Upper lobe of right lung (tissue), 1 donor: ENCODE measurements around the gene NDRG4. TPM values are rescaled to one million over a fixed set of nuclear protein-coding genes. Genes with fewer than 3 reads are reported as not detected.

Source experiments
- ATAC-seq: fragments of 200-7000 bp; cut with Tn5 transposase; one replicate; pipeline ENCODE4 v1.9.1; 2020; ENCODE audit warnings: mild to moderate bottlenecking, moderate library complexity
- DNase-seq: peaks from one replicate; pipeline ENCODE4 v3.0.0-alpha.2; 2020
- H3K27ac ChIP-seq: fragments of 200-600 bp; one replicate; pipeline ENCODE4 v1.8.0; 2022
- H3K27me3 ChIP-seq: fragments of 200-600 bp; one replicate; pipeline ENCODE4 v1.8.0; 2022; ENCODE audit warnings: mild to moderate bottlenecking
- H3K36me3 ChIP-seq: fragments of 200-600 bp; one replicate; pipeline ENCODE4 v1.8.0; 2022
- H3K4me1 ChIP-seq: fragments of 200-600 bp; one replicate; pipeline ENCODE4 v1.8.0; 2022
- H3K4me3 ChIP-seq: fragments of 200-600 bp; one replicate; pipeline ENCODE4 v1.8.0; 2022; ENCODE audit warnings: mild to moderate bottlenecking
- H3K9me3 ChIP-seq: fragments of 200-600 bp; one replicate; pipeline ENCODE4 v1.8.0; 2022
- CTCF ChIP-seq: fragments of 200-600 bp; IDR thresholded peaks from one replicate; pipeline ENCODE4 v1.8.0; 2022; ENCODE audit warnings: antibody characterized with exemption
- intact Hi-C: fragments of 100-400 bp; cut with DNase I; formaldehyde crosslinking; loops from one replicate; pipeline ENCODE4 v1.11.0; 2022
- total RNA-seq: library from RNA; stranded (reverse); fragmentation: NEBNext Ultra II Directional; extraction: Animal tissue kit (Norgen Biotek cat#: 25700); gene quantifications from one replicate; pipeline ENCODE4 v1.2.1, GENCODE V29; 2021
- donor health status: DM: no; HTN: yes; CAD: no; lungs with severe emphysema.

NDRG4 gene
- total RNA-seq, 1 donor from 2014 or later: 48.1 TPM

- DNase-seq: peak; percentile 95
- no peaks in the 10 kb centered on the region for H3K27me3 ChIP-seq
- H3K4me1 ChIP-seq: peaks cover 16% of the 10 kb centered on the region
- H3K27ac ChIP-seq: peak within 1 kb of the TSS; percentile 82
- H3K4me3 ChIP-seq: peak within 1 kb of the TSS; percentile 96
- TF ChIP-seq CTCF: peak; percentile 14
- H3K36me3 ChIP-seq: peaks cover 34% of the 10 kb centered on the region
- intact Hi-C loops: no loop called here
- peak; percentile 95 for ATAC-seq
- H3K9me3 ChIP-seq: no peaks in the 10 kb centered on the region
These were observed 15.4 kb downstream of the NDRG4 start, which contains the start of gene SETD6 for GRCh38 chr16:58515125-58515870. Gene SETD6, plus strand, starts transcription at chr16:58515517. Its CDS starts 21 bp downstream, at chr16:58515538.

DNA sequence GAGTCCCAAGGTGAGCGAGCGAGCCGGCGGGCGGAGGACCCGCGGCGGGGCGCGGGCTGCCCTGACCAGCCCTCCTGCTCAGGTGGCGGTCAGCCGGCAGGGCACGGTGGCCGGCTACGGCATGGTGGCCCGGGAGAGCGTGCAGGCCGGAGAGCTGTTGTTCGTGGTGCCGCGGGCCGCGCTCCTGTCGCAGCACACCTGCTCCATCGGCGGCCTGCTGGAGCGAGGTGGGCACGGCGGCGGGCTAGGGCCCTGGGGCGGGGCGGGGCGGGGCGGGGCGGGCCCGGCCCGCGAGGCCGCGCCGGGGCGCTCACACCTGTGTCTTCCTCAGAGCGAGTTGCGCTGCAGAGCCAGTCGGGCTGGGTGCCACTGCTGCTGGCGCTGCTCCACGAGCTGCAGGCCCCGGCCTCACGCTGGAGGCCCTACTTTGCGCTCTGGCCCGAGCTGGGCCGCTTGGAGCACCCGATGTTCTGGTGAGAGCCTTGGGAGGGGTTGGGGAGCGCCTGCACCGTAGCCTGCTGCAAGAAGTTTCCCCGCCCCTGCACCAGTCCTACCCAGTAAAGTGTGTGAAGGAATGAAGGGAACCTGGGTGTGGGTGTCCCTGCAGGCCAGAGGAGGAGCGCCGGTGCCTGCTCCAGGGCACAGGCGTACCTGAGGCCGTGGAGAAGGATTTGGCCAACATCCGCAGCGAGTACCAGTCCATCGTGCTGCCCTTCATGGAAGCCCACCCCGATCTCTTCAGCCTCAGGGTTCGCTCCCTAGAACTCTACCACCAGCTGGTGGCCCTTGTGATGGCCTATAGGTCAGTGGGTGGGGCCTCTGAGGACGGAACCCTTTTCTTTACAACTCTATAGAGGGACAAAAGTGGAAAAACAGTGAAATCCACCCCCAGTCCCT lies 16.2 kb downstream of the NDRG4 start:
- H3K36me3 ChIP-seq: peaks cover 42% of the 10 kb centered on the region
- no peak for TF ChIP-seq CTCF
- H3K4me3 ChIP-seq: peak overlapping the region; percentile 96
- ATAC-seq: peak; percentile 59
- no peaks in the 10 kb centered on the region for H3K27me3 ChIP-seq
- no peaks in the 10 kb centered on the region for H3K9me3 ChIP-seq
- peak; percentile 80 for DNase-seq
- H3K4me1 ChIP-seq: peaks cover 16% of the 10 kb centered on the region
- peak overlapping the region; percentile 82 for H3K27ac ChIP-seq
- intact Hi-C loops: no loop called here

DNA sequence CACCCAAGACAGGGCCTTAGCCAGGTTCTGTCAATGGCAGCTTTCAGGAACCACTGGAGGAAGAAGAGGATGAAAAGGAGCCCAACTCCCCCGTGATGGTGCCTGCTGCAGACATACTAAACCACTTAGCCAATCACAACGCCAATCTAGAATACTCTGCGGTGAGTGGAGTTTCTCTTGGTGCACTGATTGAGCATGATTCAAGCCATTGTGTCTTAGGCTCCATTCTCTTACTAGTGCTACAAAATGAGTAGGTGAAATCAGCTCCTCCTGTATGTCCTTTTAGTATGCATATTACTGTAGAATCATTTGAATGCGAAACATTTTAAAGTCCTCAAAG lies 16.8 kb downstream of the NDRG4 start:
- intact Hi-C loops: no loop called here
- H3K36me3 ChIP-seq: peaks cover 48% of the 10 kb centered on the region

GRCh38 chr16:58518083-58518979 lies 18.4 kb downstream of the NDRG4 start:
- ATAC-seq: no peak
- H3K36me3 ChIP-seq: peaks cover 64% of the 10 kb centered on the region

More for the DNA sequence above, 16.8 kb downstream of the NDRG4 start:
- peaks cover 16% of the 10 kb centered on the region for H3K4me1 ChIP-seq
- H3K9me3 ChIP-seq: no peaks in the 10 kb centered on the region
- ATAC-seq: no peak
- H3K4me3 ChIP-seq: peak overlapping the region; percentile 96
- H3K27ac ChIP-seq: no peak overlapping the region
- no peaks in the 10 kb centered on the region for H3K27me3 ChIP-seq
- TF ChIP-seq CTCF: no peak
- no peak for DNase-seq

More at GRCh38 chr16:58518083-58518979, 18.4 kb downstream of the NDRG4 start:
- intact Hi-C loops: no loop called here
- H3K27me3 ChIP-seq: no peaks in the 10 kb centered on the region
- H3K4me1 ChIP-seq: peaks cover 16% of the 10 kb centered on the region
- no peak for TF ChIP-seq CTCF
- no peak overlapping the region for H3K4me3 ChIP-seq
- H3K9me3 ChIP-seq: no peaks in the 10 kb centered on the region
- no peak for DNase-seq
- H3K27ac ChIP-seq: no peak overlapping the region
